CD4-positive, alpha-beta T cell treated with Interleukin-6 for 4 hours (primary cell): ENCODE measurements around the gene OSM.

Experiments
- DNase-seq: peaks from one replicate; pipeline ENCODE4 v3.0.0-alpha.2; 2020; ENCODE audit warnings: mixed read lengths

Gene OSM

GRCh38 chr22:30284172-30284571 lies 17.5 kb upstream of the OSM start:
- DNase-seq, result no peak

DNA sequence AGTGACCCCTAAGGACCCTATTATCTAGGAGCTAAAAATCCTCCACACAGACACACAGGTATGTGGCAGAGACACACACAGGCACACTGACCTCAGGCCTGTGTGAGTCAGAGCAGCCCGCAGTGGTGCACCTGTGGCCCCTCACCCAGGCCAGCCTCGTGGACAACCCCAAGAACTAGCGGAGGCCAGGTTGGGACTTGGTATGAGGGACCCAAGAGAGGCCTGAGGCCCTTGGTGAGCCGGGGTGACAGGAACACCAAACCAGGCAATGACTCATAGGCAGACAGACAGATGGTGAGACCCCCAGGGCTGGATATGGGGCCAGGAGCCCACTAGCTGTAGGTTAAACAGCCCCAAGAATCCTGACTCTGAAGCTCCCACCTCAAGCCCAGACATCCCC lies 16.7 kb upstream of the OSM start:
- no peak for DNase-seq

- no peak for DNase-seq
These were observed 16.0 kb upstream of the OSM start for GRCh38 chr22:30282616-30283046.

DNA sequence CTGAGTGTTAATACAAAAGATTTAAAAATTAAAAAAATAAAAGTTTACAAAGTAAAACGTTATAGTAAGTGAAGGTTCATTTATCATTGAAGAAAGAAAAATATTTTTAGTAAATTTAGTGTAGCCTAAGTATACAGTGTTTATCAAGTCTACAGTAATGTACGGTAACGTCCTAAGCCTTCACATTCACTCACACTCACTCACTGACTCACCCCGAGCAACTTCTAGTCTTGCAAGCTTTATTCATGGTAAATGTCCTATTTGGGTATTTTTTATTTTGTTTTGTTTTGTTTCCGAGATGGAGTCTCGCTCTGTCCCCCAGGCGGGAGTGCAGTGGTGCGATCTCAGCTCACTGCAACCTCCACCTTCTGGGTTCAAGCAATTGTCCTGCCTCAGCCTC lies 13.9 kb upstream of the OSM start:
- no peak for DNase-seq

- DNase-seq, result no peak
These were observed 13.3 kb upstream of the OSM start for GRCh38 chr22:30279932-30280331.

GRCh38 chr22:30279046-30279788 lies 12.6 kb upstream of the OSM start:
- DNase-seq, result no peak

DNA sequence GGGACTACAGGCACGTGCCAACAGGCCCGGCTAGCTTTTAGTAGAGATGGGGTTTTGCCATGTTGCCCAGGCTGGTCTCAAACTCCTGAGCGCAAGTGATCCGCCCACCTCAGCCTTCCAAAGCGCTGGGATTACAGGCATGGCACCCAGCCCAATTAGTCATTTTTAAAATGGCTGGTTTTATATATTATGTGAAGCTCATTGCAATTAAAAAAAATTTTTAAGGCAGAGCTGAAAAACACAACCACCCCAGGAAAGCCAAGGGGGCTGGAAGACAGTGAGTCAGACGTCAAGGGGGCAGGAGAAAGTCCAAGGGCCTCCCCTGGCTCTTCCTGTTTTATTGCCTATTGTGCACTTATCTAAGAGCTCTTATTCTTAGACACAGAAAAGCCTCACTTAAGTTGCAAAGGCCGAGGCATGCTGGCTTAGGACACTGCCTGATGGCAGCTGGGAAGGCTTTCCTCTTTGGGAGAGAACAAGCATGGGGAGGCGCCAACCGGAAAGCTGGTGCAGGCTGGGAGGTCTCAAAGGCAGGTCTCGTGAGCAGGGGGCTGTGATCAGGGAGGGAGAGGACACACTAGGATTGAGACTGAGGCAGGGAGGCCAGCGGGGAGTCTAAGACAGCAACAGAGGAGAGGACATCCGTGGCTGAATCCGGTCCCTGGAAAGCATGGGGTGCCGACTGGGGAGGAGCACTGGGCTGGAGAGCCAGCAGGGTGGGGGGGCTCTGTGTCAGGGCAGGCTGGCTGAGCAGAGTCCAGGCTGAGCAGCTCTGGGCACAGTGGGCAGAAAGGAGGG lies 11.1 kb upstream of the OSM start:
- no peak for DNase-seq

- no peak for DNase-seq
These were observed 9.4 kb upstream of the OSM start for GRCh38 chr22:30276039-30276438.

- peak; percentile 52 for DNase-seq
These were observed 9.0 kb upstream of the OSM start for GRCh38 chr22:30275625-30276024.

DNA sequence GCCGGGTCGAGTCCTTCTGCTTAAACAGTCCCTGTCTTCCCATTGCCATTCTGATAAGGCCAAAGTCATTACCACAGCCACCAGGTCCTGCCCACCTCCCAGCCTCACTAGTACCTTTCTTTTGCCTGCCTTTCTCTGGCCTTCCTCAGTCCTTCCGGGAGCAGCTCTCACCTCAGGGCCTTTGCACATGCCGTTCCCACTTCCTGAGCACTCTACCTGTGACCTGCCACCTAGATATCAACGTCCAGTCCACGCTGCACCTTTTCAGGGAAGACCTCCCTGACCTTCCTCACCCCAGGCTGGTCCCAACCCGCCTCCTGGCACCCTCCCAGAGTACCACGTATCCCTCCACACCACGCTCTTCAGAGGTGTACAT lies 7.8 kb upstream of the OSM start:
- DNase-seq, result no peak

- DNase-seq, result no peak
These were observed 7.2 kb upstream of the OSM start for GRCh38 chr22:30273711-30274436.

GRCh38 chr22:30272781-30273601 lies 6.3 kb upstream of the OSM start:
- DNase-seq, result no peak

DNA sequence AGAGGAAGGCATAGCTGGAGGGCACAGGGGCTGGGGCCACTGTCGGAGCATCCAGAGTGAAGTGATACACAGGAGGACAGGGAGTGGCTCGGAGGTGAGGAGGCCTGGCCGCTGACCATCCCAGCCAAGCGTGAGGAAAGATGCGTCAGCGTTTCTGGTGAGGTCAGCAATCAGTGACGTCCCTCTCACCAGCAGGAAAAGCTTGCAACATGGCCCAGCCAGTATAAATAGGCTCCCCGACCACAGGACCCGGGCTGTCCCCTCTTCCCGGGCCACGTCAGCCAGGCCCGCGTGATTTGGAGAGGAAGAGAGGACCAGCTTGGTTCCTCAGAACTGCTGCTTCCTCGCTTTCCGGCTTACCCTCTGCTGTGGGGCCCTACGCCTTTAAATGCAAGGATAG lies 4.2 kb upstream of the OSM start:
- no peak for DNase-seq

DNA sequence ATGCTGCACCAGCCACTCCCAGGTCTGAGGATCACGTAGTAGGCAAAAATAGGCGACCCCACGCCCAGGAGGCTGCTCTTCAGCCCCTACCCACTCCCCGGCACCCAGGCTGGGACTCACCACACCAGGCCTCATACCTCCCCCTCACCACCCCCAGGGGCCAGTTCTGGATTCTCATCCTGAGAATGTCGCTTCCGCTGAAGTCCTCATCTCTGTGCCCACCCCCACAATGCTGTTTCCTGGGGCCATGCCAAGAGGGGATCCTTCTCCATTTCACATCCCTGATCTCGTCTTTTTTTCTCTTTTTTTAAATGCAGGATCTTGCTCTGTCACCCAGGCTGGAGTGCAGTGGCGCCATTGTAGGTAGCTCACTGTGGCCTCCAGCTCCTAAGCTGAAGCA lies 1.7 kb upstream of the OSM start:
- DNase-seq, result no peak

DNA sequence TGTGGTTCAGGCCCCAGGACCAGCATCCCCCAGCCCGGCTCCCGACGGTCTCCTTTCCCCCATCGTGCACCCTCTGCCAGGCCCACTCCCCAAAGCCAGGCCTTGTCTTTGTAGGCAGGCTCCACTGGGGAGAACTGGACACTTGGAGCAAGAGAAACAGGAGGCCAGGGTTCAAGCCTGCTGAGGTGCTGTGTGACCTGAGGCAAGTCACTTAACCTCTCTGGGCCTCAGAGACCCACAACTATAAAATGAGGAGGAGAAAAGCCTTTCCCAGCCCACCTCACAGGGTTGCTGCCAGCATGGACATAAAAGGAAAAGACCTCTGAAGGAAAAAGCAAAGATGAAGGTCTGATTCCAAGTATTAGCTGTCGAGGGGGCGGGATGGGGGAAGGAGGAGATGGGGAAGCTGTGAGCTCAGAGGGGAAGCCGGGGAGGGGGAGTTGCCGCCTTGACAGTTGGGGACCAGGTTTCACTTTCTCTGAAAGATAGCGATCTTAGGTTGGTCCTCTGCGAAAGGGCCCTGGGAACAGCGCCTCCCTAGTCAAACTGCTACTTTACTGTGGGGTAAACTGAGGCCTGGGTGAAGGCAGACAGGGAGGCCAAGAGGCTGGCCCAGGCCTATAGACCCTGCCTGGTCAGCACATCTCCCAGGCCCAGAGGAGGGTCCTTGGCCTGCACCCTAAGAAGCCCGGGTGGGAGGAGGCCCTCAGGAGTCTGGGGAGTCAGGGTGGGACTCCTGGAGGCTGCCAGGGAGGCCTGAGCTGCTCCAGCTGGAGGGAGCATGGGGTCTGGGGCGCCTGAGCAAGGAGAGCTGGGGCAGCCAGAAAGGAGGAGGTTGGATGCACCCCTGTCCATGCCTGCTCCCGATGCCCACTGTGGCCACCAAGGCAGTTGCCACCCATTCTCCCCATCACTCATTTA lies 991 bp upstream of the OSM start:
- peak; percentile 62 for DNase-seq

DNA sequence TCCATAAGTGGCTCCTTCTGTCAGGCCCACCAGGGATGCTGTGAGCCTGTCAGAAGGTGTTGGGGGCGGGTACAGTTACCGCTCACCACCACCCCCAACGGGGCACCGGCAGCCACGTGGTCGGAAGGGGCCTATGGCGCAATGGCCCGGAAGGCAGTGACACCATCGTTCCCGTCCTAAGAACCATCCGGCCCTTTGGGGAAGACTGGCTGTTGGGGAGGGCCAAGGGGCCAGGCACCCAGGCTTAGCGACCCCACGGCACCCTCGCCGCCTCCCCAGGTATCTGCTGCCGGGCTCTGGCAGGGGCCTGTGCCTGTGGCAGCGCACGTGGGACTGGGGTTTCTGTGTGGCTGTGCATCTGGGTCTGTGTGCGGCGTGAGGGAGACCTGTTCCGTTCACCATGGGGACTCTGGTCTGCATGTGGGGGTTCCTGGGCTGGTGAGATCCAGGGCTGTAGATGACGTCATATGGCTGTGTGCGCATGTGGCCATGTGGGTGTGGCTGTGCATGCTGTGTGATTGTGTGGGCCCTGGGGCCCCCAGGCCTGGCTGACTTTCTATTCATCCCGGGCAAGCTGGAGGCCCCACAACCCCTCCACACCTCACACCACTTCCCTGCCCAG lies 717 bp downstream of the OSM start:
- DNase-seq, result peak; percentile 86

DNA sequence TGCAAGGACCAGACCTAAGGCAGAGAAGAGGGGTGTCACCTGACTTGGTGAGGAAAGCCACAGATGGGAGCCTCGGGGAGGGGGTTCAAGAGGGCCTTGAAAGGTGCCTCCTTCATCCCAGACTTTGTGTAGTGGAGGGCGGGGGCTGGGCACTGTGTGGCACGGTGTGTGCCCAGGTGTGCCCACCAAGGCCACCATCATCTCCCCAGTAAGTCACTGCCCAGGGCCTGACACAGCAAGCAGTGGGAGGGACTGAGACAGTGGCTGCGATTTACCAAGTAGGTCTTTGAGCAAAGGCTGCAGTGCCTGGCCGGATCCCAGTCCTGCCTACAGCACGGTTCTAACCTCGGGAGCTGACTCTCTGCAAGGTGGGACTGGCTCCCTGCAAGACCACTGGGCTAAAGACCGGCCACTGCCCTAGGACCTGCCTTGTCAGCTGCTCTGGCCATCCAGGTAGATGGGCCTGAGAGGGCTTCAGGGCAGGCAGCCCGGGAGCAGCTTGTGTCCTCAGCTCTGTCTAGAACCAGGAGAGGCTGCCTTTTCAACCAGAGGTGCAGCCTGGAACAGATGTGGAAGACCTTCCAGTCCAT lies 1.4 kb downstream of the OSM start:
- no peak for DNase-seq

DNA sequence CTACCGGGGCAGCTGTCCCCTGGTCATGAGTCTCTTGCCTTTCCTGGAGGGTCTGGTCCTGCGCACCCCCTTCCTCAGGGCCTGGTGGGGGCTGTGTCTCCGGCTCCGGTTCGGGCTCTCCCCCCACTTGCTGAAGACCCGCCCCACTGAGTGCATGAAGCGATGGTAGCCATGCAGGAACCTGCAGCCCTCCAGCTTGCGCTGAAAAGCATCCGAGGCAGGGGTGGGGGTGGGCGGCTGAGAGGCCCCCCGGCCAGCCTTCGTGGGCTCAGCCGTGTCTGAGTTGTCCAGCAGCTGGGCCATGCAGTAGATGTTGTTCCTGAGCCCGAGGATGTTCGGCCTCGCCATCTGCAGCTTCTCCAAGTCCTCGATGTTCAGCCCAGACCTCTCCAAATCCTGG lies 2.8 kb downstream of the OSM start:
- no peak for DNase-seq

GRCh38 chr22:30262917-30263741 lies 3.5 kb downstream of the OSM start:
- DNase-seq, result peak; percentile 84

DNA sequence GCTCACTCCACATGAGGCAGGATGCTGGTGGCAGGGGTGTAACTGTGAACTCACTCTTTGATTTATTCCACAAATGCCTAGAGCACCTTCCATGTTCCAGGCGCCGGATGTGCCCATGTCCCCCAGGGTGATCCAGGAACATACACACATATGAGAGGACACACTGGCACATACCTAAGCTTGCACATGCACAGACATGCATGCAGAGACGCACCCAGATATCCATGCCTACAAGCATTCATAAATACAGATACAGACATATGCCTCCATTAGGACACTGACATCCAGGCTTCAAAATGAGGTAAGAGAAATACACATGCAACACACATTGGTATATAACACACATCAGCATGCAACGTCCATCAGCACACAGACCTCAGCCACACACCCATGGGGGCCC lies 4.5 kb downstream of the OSM start:
- DNase-seq, result no peak
